Epithelial cell of esophagus (primary cell): Measurements from ENCODE around the gene STX5.

Experiments
- DNase-seq: peaks from one replicate; pipeline ENCODE4 v3.0.0; 2010; ENCODE audit warnings: low read depth
- H3K4me3 ChIP-seq: 2 replicates; pipeline ENCODE4 v1.5.1; 2011; ENCODE audit warnings: mild to moderate bottlenecking, low read length, control low read depth
- TF ChIP-seq, protein P1 (sequence below): IDR thresholded peaks from 2 replicates; pipeline ENCODE4 v1.5.1; 2011; ENCODE audit warnings: low read depth, mild to moderate bottlenecking, low read length, control low read depth, inconsistent platforms; ENCODE audit not compliant: insufficient read depth; ENCODE audit errors: missing control alignments

Gene STX5

DNA sequence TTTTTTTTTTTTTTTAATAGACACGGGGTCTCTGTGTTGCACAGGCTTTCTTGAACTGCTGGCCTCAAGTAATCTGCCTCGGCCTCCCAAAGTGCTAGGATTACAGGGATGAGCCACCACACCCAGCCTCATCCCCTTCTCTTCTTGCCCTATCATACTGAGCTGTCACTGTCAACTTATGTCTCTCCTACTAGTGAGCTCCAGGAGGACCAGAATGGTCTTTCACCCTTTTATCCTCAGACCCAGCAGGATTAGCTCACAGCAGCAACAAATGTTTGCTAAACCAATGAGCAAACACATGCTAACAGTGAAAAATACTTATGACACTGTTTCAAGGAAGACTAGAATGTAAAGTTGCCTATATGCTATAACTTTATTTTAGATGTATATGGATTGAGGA, 20.2 kb downstream of the STX5 start:
- no peak overlapping the region for H3K4me3 ChIP-seq
- TF ChIP-seq, protein P1, sequence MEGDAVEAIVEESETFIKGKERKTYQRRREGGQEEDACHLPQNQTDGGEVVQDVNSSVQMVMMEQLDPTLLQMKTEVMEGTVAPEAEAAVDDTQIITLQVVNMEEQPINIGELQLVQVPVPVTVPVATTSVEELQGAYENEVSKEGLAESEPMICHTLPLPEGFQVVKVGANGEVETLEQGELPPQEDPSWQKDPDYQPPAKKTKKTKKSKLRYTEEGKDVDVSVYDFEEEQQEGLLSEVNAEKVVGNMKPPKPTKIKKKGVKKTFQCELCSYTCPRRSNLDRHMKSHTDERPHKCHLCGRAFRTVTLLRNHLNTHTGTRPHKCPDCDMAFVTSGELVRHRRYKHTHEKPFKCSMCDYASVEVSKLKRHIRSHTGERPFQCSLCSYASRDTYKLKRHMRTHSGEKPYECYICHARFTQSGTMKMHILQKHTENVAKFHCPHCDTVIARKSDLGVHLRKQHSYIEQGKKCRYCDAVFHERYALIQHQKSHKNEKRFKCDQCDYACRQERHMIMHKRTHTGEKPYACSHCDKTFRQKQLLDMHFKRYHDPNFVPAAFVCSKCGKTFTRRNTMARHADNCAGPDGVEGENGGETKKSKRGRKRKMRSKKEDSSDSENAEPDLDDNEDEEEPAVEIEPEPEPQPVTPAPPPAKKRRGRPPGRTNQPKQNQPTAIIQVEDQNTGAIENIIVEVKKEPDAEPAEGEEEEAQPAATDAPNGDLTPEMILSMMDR = no peak
- no peak for DNase-seq

DNA sequence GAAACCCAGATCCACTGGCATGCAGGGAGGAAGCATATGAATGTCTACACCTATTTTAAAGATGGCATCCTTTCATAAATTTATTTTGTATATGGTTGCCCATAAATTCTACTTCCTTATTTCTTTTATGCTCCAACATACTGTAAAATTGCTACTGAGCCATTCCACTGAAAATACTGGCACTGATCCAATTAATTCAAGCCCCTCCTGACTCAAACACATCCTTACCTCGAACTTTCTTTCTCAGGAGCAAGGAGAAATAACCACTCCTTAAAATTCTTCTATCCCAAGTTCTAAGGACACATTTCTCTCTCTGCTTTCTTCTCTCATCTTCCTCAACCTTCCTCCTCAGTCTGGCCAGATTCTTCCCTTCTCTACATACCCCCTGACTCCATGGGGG, 21.1 kb downstream of the STX5 start:
- TF ChIP-seq, protein P1 = no peak
- no peak overlapping the region for H3K4me3 ChIP-seq
- no peak for DNase-seq

DNA sequence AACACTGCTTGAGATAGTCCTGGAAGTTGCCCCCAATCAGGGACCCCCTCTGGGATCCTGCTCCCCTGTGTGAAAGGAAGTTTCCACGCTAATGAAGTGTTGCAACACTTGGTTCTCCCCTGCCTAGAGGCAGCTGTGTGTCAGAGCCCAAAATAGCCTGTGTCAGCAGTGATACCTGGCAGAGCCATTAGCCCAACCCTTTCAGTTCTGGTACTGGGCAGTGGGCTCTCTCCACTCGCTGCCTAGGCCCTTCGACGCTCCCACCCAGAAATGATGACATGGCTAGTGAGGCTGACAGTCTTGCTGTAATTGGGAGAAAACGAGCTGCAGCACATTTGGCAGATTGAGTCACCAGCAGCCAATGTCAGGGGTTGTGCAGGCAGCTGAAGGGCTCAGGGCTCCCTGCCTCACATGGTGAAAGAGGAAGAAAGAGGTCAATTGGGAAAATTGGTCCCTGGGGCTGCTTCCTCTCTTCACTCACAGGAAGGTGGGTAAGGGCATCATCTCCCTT, 25.2 kb downstream of the STX5 start:
- TF ChIP-seq, protein P1 = no peak
- peak; percentile 81 for DNase-seq
- no peak overlapping the region for H3K4me3 ChIP-seq

DNA sequence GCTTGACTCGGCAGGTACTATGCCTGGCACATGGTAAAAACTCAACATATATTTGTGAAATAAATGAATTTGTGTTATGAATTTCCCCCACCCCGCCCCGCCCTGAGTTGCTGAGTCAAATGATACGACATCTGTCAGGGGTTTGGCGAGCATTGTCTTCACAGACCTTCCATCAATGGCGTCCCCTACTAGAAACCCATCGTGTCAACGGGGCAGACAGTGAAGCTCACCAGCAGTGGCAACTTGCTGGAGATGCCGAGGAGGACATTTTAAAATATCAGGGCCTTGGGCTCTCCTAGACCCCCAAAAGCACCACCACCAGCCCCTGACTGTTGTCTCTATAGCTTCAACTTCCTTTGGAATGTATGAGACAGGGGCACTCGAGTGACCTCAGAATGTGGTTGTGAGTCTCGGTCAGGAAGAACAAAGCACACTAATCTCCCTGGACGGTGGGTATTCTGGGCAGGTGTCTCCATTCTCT, 25.9 kb downstream of the STX5 start:
- TF ChIP-seq, protein P1 = no peak
- peak overlapping the region; percentile 89 for H3K4me3 ChIP-seq
- peak; percentile 54 for DNase-seq

DNA sequence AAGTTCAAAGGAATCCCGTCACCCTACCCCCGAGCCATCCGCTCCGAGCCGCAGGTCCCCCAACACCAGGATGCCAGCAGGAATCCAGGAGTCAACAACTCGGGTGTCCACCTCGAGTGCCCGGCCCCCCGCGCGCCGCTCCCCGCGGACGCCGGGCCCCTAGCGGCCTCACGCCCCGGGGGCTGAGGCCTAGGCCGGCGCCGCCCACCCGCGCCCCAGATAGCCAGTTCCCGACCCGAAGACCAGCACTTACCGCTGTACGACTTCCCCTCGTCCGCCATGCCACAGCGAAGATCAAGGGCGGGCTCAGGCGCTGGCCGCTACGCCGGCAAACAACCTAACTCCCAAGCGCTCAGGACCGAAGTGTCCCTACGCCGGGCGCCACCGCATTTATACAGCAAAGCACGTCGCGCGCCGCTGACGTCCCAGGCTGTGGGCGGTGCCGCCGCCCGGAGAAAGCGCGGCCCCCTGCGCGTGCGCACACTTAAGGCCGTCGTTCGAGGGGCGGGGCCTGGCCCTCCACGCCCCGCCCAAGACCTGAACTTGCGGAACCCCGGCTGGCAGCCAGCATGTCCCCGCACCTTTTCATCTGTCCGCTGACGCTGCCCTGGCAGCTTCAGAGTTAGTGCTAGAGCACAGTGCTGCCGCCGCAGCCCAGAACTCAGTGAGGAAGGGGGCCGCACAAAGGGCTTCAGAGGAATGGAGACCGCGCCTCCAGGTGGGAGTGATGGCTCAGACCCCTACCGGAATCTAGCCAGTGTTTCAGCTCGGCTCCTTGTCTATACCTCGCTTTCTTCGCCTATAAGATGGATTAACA, 26.6 kb downstream of the STX5 start, which contains the start of gene NXF1:
Gene NXF1 (minus strand): TSS at position 365 of the 817 bp plus-strand sequence. CDS start 84 bp downstream, at position 281.
- TF ChIP-seq, protein P1 = peak; percentile 27
- peak; percentile 94 for DNase-seq
- peak within 1 kb of the TSS; percentile 89 for H3K4me3 ChIP-seq

- H3K4me3 ChIP-seq = peak overlapping the region; percentile 89
- DNase-seq = peak; percentile 62
- TF ChIP-seq, protein P1 = no peak
These were observed 27.4 kb downstream of the STX5 start for GRCh38 chr11:62804310-62805075.
